Ishikawa (cell line): ENCODE data around the gene VPS35L.

Experiments used
- CEBPB ChIP-seq: IDR thresholded peaks from 2 replicates; pipeline ENCODE4 v1.6.1; 2012
- CREB1 ChIP-seq: IDR thresholded peaks from 2 replicates; pipeline ENCODE4 v1.6.1; 2012; ENCODE audit warnings: low read depth
- EGR1 ChIP-seq: IDR thresholded peaks from 2 replicates; pipeline ENCODE4 v1.6.1; 2012
- EP300 ChIP-seq: IDR thresholded peaks from 2 replicates; pipeline ENCODE4 v1.6.1; 2012; ENCODE audit warnings: borderline replicate concordance
- FOXM1 ChIP-seq: IDR thresholded peaks from 2 replicates; pipeline ENCODE4 v1.6.1; 2012; ENCODE audit warnings: low read depth, borderline replicate concordance
- NFIC ChIP-seq: IDR thresholded peaks from 2 replicates; pipeline ENCODE4 v1.6.1; 2012
- RAD21 ChIP-seq: IDR thresholded peaks from 2 replicates; pipeline ENCODE4 v1.6.1; 2012; ENCODE audit warnings: low read depth
- TAF1 ChIP-seq: IDR thresholded peaks from 2 replicates; pipeline ENCODE4 v1.6.1; 2012; ENCODE audit warnings: low read depth, mild to moderate bottlenecking
- TCF12 ChIP-seq: IDR thresholded peaks from 2 replicates; pipeline ENCODE4 v1.6.1; 2012; ENCODE audit warnings: low read depth
- TEAD4 ChIP-seq: IDR thresholded peaks from 2 replicates; pipeline ENCODE4 v1.6.1; 2012
- USF1 ChIP-seq: IDR thresholded peaks from 2 replicates; pipeline ENCODE4 v1.6.1; 2012
- YY1 ChIP-seq: IDR thresholded peaks from 2 replicates; pipeline ENCODE4 v1.6.1; 2012; ENCODE audit warnings: low read depth
- ZBTB7A ChIP-seq: IDR thresholded peaks from 2 replicates; pipeline ENCODE4 v1.6.1; 2012; ENCODE audit warnings: low read depth
- TF ChIP-seq, protein P1 (sequence below): IDR thresholded peaks from 2 replicates; pipeline ENCODE4 v1.6.1; 2012
- TF ChIP-seq, protein P2 (sequence below): IDR thresholded peaks from 2 replicates; pipeline ENCODE4 v1.6.1; 2012; ENCODE audit warnings: low read depth, mild to moderate bottlenecking

VPS35L gene

DNA sequence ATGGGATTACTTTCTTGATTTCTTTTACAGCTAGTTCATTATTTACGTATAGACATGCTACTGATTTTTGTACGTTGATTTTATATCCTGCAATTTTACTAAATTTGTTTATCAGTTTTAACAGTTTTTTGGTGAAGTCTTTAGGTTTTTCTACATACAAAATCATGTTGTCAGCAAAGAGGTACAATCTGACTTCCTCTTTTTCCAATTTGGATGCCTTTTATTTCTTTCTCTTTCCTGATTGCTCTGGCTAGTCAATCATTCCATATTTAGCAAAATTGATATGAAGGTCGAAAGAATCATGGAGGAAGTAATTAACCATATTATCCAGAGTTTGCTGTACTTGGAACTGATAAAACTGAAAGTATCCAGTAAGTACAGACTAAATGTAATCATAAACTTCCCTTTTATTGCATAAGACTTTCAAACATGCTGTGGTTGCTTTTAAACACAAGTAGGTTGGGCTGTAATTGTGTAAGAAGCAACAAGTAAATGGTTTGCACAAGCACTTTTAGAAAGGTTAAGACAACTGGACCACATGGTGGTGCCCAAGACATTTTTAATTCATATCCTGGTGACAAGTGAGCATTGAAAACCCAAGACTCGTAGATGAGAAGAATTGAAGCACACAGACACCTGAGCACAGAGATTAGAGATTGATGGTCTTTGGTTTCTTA is 42.0 kb upstream of the VPS35L start:
- TF ChIP-seq TCF12 (no peak), CREB1 (no peak), TEAD4 (no peak), USF1 (no peak), YY1 (no peak), FOXM1 (no peak), ZBTB7A (no peak), EP300 (no peak), TAF1 (no peak), NFIC (no peak), EGR1 (no peak)
- TF ChIP-seq, protein P1, sequence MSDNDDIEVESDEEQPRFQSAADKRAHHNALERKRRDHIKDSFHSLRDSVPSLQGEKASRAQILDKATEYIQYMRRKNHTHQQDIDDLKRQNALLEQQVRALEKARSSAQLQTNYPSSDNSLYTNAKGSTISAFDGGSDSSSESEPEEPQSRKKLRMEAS, result no peak
- TF ChIP-seq, protein P2, sequence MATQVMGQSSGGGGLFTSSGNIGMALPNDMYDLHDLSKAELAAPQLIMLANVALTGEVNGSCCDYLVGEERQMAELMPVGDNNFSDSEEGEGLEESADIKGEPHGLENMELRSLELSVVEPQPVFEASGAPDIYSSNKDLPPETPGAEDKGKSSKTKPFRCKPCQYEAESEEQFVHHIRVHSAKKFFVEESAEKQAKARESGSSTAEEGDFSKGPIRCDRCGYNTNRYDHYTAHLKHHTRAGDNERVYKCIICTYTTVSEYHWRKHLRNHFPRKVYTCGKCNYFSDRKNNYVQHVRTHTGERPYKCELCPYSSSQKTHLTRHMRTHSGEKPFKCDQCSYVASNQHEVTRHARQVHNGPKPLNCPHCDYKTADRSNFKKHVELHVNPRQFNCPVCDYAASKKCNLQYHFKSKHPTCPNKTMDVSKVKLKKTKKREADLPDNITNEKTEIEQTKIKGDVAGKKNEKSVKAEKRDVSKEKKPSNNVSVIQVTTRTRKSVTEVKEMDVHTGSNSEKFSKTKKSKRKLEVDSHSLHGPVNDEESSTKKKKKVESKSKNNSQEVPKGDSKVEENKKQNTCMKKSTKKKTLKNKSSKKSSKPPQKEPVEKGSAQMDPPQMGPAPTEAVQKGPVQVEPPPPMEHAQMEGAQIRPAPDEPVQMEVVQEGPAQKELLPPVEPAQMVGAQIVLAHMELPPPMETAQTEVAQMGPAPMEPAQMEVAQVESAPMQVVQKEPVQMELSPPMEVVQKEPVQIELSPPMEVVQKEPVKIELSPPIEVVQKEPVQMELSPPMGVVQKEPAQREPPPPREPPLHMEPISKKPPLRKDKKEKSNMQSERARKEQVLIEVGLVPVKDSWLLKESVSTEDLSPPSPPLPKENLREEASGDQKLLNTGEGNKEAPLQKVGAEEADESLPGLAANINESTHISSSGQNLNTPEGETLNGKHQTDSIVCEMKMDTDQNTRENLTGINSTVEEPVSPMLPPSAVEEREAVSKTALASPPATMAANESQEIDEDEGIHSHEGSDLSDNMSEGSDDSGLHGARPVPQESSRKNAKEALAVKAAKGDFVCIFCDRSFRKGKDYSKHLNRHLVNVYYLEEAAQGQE, result no peak

DNA sequence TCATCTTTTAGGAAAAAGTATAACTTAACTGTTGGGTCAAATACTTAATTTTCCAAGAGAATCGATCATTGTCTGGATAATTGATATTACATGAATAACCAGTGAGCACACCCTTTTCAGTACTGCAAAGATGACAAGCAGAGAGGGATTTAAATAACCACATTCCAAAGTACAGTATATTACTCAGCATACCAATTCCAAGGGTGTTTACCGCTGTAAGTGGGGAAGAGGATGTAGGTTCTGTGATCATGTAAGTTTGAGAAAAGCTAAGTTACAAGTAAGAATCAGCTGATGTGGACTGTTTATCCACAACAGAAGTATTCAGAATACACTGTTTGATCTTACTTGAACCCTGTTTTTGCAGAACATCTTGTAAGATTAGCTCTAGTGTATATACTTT is 39.7 kb upstream of the VPS35L start:
- TF ChIP-seq TAF1 (no peak), FOXM1 (no peak), NFIC (no peak), EP300 (no peak), CREB1 (no peak), USF1 (no peak), TCF12 (no peak), CEBPB (no peak), ZBTB7A (no peak), TEAD4 (no peak)
- TF ChIP-seq, protein P2, result no peak
- TF ChIP-seq, protein P1, result no peak

- TF ChIP-seq FOXM1 (no peak), YY1 (no peak), TEAD4 (no peak), RAD21 (no peak), TAF1 (no peak), CREB1 (no peak), EGR1 (no peak), TCF12 (no peak), USF1 (no peak), CEBPB (no peak), NFIC (no peak), EP300 (no peak), ZBTB7A (no peak)
- TF ChIP-seq, protein P2, result no peak
- TF ChIP-seq, protein P1, result no peak
Observed at GRCh38 chr16:19517424-19518089, 37.9 kb upstream of the VPS35L start.

DNA sequence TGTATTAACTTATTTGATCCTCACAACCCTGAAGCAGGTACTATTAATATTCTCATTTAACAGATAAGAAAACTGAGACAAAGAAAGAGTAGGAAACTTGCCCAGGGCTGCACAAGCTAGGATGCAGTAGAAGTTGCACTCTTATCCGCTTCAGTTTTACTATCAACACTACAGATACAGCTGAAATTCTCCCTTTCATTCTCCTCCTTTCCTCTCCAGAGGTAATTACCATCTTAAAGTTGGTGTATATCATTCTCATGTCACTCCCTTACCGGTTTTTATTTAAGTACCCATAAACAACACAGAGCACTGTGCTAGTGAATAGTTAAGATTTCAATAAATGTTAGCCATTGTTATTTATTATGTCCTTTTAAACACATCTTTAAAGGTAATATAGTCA is 37.1 kb upstream of the VPS35L start:
- TF ChIP-seq TEAD4, result no peak
- no peak for TF ChIP-seq TAF1
- TF ChIP-seq YY1, result no peak
- TF ChIP-seq ZBTB7A, result no peak
- no peak for TF ChIP-seq EP300
- no peak for TF ChIP-seq USF1
- TF ChIP-seq, protein P1, result no peak
